HEK293 (cell line): Measurements from ENCODE around the gene AK9.

ENCODE experiments used
- CTCF ChIA-PET: fragments of 350-600 bp; formaldehyde crosslinking; extraction: SDS; loops from one replicate; lab custom pipeline; 2021; ENCODE audit warnings: antibody characterized with exemption; lab: Yijun Ruan, JAX
- POLR2A ChIA-PET: fragments of 300-600 bp; formaldehyde crosslinking; extraction: SDS; loops from one replicate; lab custom pipeline; 2020; ENCODE audit warnings: antibody characterized with exemption, inconsistent platforms; lab: Yijun Ruan, JAX
- H3K27ac ChIP-seq: fragments of 200-500 bp; sonication (Bioruptor generic); 2 replicates; pipeline ENCODE4 v1.5.1; 2014; ENCODE audit warnings: low read depth, low read length, control low read depth, inconsistent platforms; ENCODE audit errors: extremely low read depth
- H3K36me3 ChIP-seq, 2 experiments: fragments of 200-500 bp in 1 of 2; sonication (Bioruptor generic) in 1 of 2; 1 replicate in 1 of 2; 2 replicates in 1 of 2; pipeline ENCODE4 v1.5.1; 2014 to 2017; ENCODE audit warnings: inconsistent platforms in 2 of 2, low read length in 2 of 2; ENCODE audit not compliant: control insufficient read depth in 2 of 2, insufficient read depth in 1 of 2
- H3K4me1 ChIP-seq: fragments of 200-500 bp; sonication (Bioruptor generic); 2 replicates; pipeline ENCODE4 v1.5.1; 2014; ENCODE audit warnings: mild to moderate bottlenecking, low read length, inconsistent platforms; ENCODE audit not compliant: control insufficient read depth, insufficient read depth
- H3K4me3 ChIP-seq: 2 replicates; pipeline ENCODE4 v1.5.1; 2011; ENCODE audit warnings: low read depth, mild to moderate bottlenecking, control low read depth, low read length, moderate library complexity
- H3K9me3 ChIP-seq: fragments of 200-500 bp; sonication (Bioruptor generic); 2 replicates; pipeline ENCODE4 v1.5.1; 2014; ENCODE audit warnings: low read depth, low read length, inconsistent platforms; ENCODE audit not compliant: control insufficient read depth, insufficient read depth
- AEBP2 ChIP-seq: fragments of 450-650 bp; formaldehyde crosslinking; IDR thresholded peaks from 2 replicates; pipeline ENCODE4 v1.5.1; 2016; ENCODE audit warnings: missing biosample characterization, missing genetic modification characterization, borderline replicate concordance
- FEZF1 ChIP-seq: fragments of 450-650 bp; formaldehyde crosslinking; IDR thresholded peaks from 2 replicates; pipeline ENCODE4 v1.5.1; 2016; ENCODE audit warnings: missing biosample characterization, missing genetic modification characterization
- KLF9 ChIP-seq: fragments of 450-650 bp; formaldehyde crosslinking; IDR thresholded peaks from 2 replicates; pipeline ENCODE4 v1.5.1; 2016; ENCODE audit warnings: missing biosample characterization, missing genetic modification characterization, low read depth
- PATZ1 ChIP-seq: fragments of 450-650 bp; formaldehyde crosslinking; IDR thresholded peaks from 2 replicates; pipeline ENCODE4 v1.5.1; 2016; ENCODE audit warnings: missing biosample characterization, missing genetic modification characterization
- PRDM10 ChIP-seq: fragments of 450-650 bp; formaldehyde crosslinking; IDR thresholded peaks from 2 replicates; pipeline ENCODE4 v1.5.1; 2016; ENCODE audit warnings: missing biosample characterization, missing genetic modification characterization
- SP7 ChIP-seq: fragments of 450-650 bp; formaldehyde crosslinking; IDR thresholded peaks from 2 replicates; pipeline ENCODE4 v1.5.1; 2016; ENCODE audit warnings: missing biosample characterization, missing genetic modification characterization
- WT1 ChIP-seq: fragments of 450-650 bp; formaldehyde crosslinking; IDR thresholded peaks from 2 replicates; pipeline ENCODE4 v1.5.1; 2016; ENCODE audit warnings: missing biosample characterization, missing genetic modification characterization
- ZBTB11 ChIP-seq: fragments of 450-650 bp; formaldehyde crosslinking; conservative IDR thresholded peaks from 2 replicates; pipeline ENCODE4 v1.5.1; 2016; ENCODE audit warnings: low read depth, missing biosample characterization, missing genetic modification characterization
- ZBTB7A ChIP-seq: fragments of 450-650 bp; formaldehyde crosslinking; IDR thresholded peaks from 2 replicates; pipeline ENCODE4 v1.5.1; 2016; ENCODE audit warnings: low read depth, missing biosample characterization, missing genetic modification characterization
- ZEB2 ChIP-seq: fragments of 450-650 bp; formaldehyde crosslinking; IDR thresholded peaks from 2 replicates; pipeline ENCODE4 v1.5.1; 2016; ENCODE audit warnings: missing biosample characterization, missing genetic modification characterization
- ZFP41 ChIP-seq: fragments of 450-650 bp; formaldehyde crosslinking; IDR thresholded peaks from 2 replicates; pipeline ENCODE4 v1.5.1; 2016; ENCODE audit warnings: missing biosample characterization, missing genetic modification characterization, borderline replicate concordance
- ZFP69B ChIP-seq: fragments of 450-650 bp; formaldehyde crosslinking; IDR thresholded peaks from 2 replicates; pipeline ENCODE4 v1.5.1; 2016; ENCODE audit warnings: missing biosample characterization, missing genetic modification characterization
- ZNF175 ChIP-seq: fragments of 450-650 bp; formaldehyde crosslinking; IDR thresholded peaks from 2 replicates; pipeline ENCODE4 v1.5.1; 2016; ENCODE audit warnings: missing biosample characterization, missing genetic modification characterization
- ZNF184 ChIP-seq: fragments of 450-650 bp; IDR thresholded peaks from 2 replicates; pipeline ENCODE4 v1.5.1; 2018; ENCODE audit warnings: missing biosample characterization, mild to moderate bottlenecking, missing genetic modification characterization
- ZNF266 ChIP-seq: fragments of 450-650 bp; formaldehyde crosslinking; IDR thresholded peaks from 2 replicates; pipeline ENCODE4 v1.5.1; 2016; ENCODE audit warnings: missing biosample characterization, missing genetic modification characterization, low read depth
- ZNF350 ChIP-seq: fragments of 450-650 bp; formaldehyde crosslinking; IDR thresholded peaks from 2 replicates; pipeline ENCODE4 v1.5.0; 2017; ENCODE audit warnings: missing biosample characterization, mild to moderate bottlenecking, missing genetic modification characterization
- ZNF362 ChIP-seq: fragments of 450-650 bp; formaldehyde crosslinking; IDR thresholded peaks from 2 replicates; pipeline ENCODE4 v1.5.1; 2016; ENCODE audit warnings: missing biosample characterization, missing genetic modification characterization
- ZNF561 ChIP-seq: fragments of 450-650 bp; IDR thresholded peaks from 2 replicates; pipeline ENCODE4 v1.5.1; 2018; ENCODE audit warnings: missing biosample characterization, missing genetic modification characterization, borderline replicate concordance
- ZNF580 ChIP-seq: fragments of 450-650 bp; formaldehyde crosslinking; IDR thresholded peaks from 2 replicates; pipeline ENCODE4 v1.5.1; 2016; ENCODE audit warnings: missing biosample characterization, missing genetic modification characterization
- ZNF596 ChIP-seq: fragments of 450-650 bp; IDR thresholded peaks from 2 replicates; pipeline ENCODE4 v1.5.0; 2018; ENCODE audit warnings: missing biosample characterization, mild to moderate bottlenecking, missing genetic modification characterization, moderate library complexity
- ZNF645 ChIP-seq: fragments of 450-650 bp; formaldehyde crosslinking; IDR thresholded peaks from 2 replicates; pipeline ENCODE4; 2016; ENCODE audit warnings: missing biosample characterization, missing genetic modification characterization
- ZNF777 ChIP-seq: fragments of 450-650 bp; formaldehyde crosslinking; IDR thresholded peaks from 2 replicates; pipeline ENCODE4 v1.5.1; 2017; ENCODE audit warnings: missing biosample characterization, missing genetic modification characterization, borderline replicate concordance

Gene AK9

GRCh38 chr6:109687271-109687761 is 3.7 kb downstream of the AK9 start (continued):
- TF ChIP-seq AEBP2 (tag by site-specific recombination), result no peak
- no peak for TF ChIP-seq ZNF596 (tag by site-specific recombination)
- TF ChIP-seq ZNF362 (tag by site-specific recombination), result no peak
- TF ChIP-seq ZBTB11, result no peak
- no peak for TF ChIP-seq ZEB2
- TF ChIP-seq WT1 (tag by site-specific recombination), result no peak
- TF ChIP-seq ZBTB7A (tag by site-specific recombination), result no peak
- no peak for TF ChIP-seq ZNF561 (tag by site-specific recombination)
- TF ChIP-seq FEZF1, result no peak
- TF ChIP-seq ZFP69B (tag by site-specific recombination), result no peak
- TF ChIP-seq SP7 (tag by site-specific recombination), result no peak

- ChIA-PET CTCF (interaction anchor here (0.6 kb wide), 1 partner anchor 367 kb away, joined by 3 read pairs; no protein-coding TSS in a partner anchor), POLR2A (no interaction called here)
- Histone ChIP-seq H3K4me3 (no peak overlapping the region), H3K36me3 (no peaks in the 10 kb centered on the region), H3K9me3 (no peaks in the 10 kb centered on the region), H3K4me1 (no peaks in the 10 kb centered on the region; the same call in 1 of the 2 replicates), H3K27ac (no peak overlapping the region)
- no peak for TF ChIP-seq ZNF184 (tag by site-specific recombination)
- no peak for TF ChIP-seq PATZ1
- TF ChIP-seq ZNF580 (tag by site-specific recombination), result no peak
- TF ChIP-seq ZNF777 (tag by site-specific recombination), result no peak
- TF ChIP-seq ZNF266, result no peak
- TF ChIP-seq ZFP41 (tag by site-specific recombination), result no peak
- no peak for TF ChIP-seq ZNF350 (tag by site-specific recombination)
- no peak for TF ChIP-seq ZNF175 (tag by site-specific recombination)
- no peak for TF ChIP-seq ZNF645
- TF ChIP-seq KLF9 (tag by site-specific recombination), result no peak
- TF ChIP-seq PRDM10 (tag by site-specific recombination), result no peak
Measured at GRCh38 chr6:109686566-109687265, 4.3 kb downstream of the AK9 start.
